GOT3 (cell line): Measurements from ENCODE around the gene COL11A1.
"Not testable (repeated sequence)": the region's sequence is repeated elsewhere in the genome, so short reads cannot be mapped to it uniquely, and the experiment has no call there.

Experiments used
- DNase-seq: peaks from one replicate; lab custom pipeline; 2025; ENCODE audit warnings: mixed read lengths; lab: John Stamatoyannopoulos, UW

COL11A1 gene

GRCh38 chr1:103075316-103076000 lies 32.9 kb downstream of the COL11A1 start:
- DNase-seq, result no peak

- DNase-seq, result no peak
Measured at GRCh38 chr1:103074224-103074623, 34.1 kb downstream of the COL11A1 start.

GRCh38 chr1:103069201-103069600 lies 39.1 kb downstream of the COL11A1 start:
- no peak for DNase-seq

GRCh38 chr1:103063921-103064320 lies 44.4 kb downstream of the COL11A1 start:
- DNase-seq, result no peak

GRCh38 chr1:103058391-103058790 lies 49.9 kb downstream of the COL11A1 start:
- DNase-seq, result no peak

- no peak for DNase-seq
Measured at GRCh38 chr1:103056423-103056822, 51.9 kb downstream of the COL11A1 start.

- DNase-seq, result not testable (repeated sequence)
Measured at GRCh38 chr1:103028110-103028509, 80.2 kb downstream of the COL11A1 start.

- DNase-seq, result no peak
Measured at GRCh38 chr1:103025858-103026409, 82.4 kb downstream of the COL11A1 start.

GRCh38 chr1:103024051-103024450 lies 84.3 kb downstream of the COL11A1 start:
- DNase-seq, result no peak

- no peak for DNase-seq
Measured at GRCh38 chr1:103002005-103002404, 106.3 kb downstream of the COL11A1 start.

- no peak for DNase-seq
Measured at GRCh38 chr1:102978874-102979273, 129.4 kb downstream of the COL11A1 start.

GRCh38 chr1:102977292-102977691 lies 131.0 kb downstream of the COL11A1 start:
- no peak for DNase-seq

GRCh38 chr1:102970496-102971078 lies 137.7 kb downstream of the COL11A1 start:
- no peak for DNase-seq

GRCh38 chr1:102967786-102968185 lies 140.5 kb downstream of the COL11A1 start:
- DNase-seq, result no peak

- DNase-seq, result no peak
Measured at GRCh38 chr1:102961549-102961948, 146.8 kb downstream of the COL11A1 start.

GRCh38 chr1:102954576-102954975 lies 153.7 kb downstream of the COL11A1 start:
- no peak for DNase-seq

GRCh38 chr1:102952400-102952799 lies 155.9 kb downstream of the COL11A1 start:
- no peak for DNase-seq

- no peak for DNase-seq
Measured at GRCh38 chr1:102942324-102942723, 166.0 kb downstream of the COL11A1 start.

- DNase-seq, result no peak
Measured at GRCh38 chr1:102941366-102941947, 166.9 kb downstream of the COL11A1 start.

- no peak for DNase-seq
Measured at GRCh38 chr1:102937401-102937800, 170.9 kb downstream of the COL11A1 start.

GRCh38 chr1:102933362-102933761 lies 175.0 kb downstream of the COL11A1 start:
- not testable (repeated sequence) for DNase-seq

- no peak for DNase-seq
Measured at GRCh38 chr1:102919659-102920058, 188.7 kb downstream of the COL11A1 start.

GRCh38 chr1:102901996-102902395 lies 206.3 kb downstream of the COL11A1 start:
- DNase-seq, result no peak
